Pulmonary artery endothelial cell (primary cell): ENCODE results near the gene NISCH. TPM values are rescaled to one million over a fixed set of nuclear protein-coding genes. Genes with fewer than 3 reads are reported as not detected.

Source experiments
- DNase-seq: peaks from one replicate; pipeline ENCODE4 v3.0.0-alpha.2; 2011; ENCODE audit warnings: low read depth, low spot score
- total RNA-seq: library from RNA; depleted of rRNA; stranded (reverse); fragments of >200 nt; gene quantifications from 2 replicates; pipeline ENCODE4 v1.2.3, GENCODE V29; 2014

The NISCH gene
- total RNA-seq, 1 donor from 2014 or later, result 57.2 TPM

DNA sequence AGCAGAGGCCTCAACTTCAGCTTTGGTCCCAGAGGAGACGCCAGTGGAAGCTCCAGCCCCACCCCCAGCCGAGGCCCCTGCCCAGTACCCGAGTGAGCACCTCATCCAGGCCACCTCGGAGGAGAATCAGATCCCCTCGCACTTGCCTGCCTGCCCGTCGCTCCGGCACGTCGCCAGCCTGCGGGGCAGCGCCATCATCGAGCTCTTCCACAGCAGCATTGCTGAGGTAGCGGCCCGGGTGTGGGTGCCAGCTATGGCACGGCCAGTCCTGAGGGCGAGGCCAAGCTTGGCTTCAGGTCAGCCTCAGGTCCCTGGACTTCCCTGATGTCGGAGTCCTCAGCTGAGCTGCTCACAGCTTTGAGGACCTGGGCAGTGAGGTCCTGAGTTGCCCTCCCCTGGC, 34.0 kb downstream of the NISCH start:
- DNase-seq, result no peak

DNA sequence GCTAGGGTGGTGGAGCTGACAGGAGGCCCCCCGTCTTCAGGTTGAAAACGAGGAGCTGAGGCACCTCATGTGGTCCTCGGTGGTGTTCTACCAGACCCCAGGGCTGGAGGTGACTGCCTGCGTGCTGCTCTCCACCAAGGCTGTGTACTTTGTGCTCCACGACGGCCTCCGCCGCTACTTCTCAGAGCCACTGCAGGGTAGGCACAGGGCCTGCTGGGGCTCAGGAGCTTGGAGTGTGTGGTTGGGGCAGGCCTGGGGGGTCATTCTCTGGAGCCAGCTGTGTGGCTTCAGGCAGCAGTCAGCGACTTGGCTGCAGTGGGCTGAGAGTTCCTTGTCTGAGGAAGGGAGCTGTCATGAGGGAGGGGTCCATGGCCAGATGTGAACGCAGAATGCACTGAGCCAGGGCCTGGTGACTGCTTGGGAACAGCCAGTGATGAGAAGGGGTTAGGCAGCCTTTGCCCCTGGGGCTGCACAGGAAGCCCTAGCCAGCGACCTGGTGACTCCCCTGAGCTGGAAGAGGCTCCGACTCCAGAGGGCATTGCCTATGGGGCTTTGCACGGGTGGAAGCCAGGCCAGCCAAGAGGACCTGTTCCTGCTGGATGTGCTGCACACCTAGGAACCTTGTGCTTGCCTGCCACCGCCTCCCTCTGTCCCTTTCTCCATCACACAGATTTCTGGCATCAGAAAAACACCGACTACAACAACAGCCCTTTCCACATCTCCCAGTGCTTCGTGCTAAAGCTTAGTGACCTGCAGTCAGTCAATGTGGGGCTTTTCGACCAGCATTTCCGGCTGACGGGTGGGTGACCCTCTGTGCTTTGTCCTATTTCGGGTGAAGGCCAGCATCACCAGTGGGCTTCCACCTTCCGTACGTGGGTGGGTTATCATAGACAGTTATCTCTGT, 34.9 kb downstream of the NISCH start:
- DNase-seq, result no peak

GRCh38 chr3:52490939-52491526, 35.6 kb downstream of the NISCH start:
- peak; percentile 81 for DNase-seq

DNA sequence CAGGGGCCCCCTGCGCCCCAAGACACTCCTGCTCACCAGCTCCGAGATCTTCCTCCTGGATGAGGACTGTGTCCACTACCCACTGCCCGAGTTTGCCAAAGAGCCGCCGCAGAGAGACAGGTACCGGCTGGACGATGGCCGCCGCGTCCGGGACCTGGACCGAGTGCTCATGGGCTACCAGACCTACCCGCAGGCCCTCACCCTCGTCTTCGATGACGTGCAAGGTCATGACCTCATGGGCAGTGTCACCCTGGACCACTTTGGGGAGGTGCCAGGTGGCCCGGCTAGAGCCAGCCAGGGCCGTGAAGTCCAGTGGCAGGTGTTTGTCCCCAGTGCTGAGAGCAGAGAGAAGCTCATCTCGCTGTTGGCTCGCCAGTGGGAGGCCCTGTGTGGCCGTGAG, 36.7 kb downstream of the NISCH start:
- no peak for DNase-seq

DNA sequence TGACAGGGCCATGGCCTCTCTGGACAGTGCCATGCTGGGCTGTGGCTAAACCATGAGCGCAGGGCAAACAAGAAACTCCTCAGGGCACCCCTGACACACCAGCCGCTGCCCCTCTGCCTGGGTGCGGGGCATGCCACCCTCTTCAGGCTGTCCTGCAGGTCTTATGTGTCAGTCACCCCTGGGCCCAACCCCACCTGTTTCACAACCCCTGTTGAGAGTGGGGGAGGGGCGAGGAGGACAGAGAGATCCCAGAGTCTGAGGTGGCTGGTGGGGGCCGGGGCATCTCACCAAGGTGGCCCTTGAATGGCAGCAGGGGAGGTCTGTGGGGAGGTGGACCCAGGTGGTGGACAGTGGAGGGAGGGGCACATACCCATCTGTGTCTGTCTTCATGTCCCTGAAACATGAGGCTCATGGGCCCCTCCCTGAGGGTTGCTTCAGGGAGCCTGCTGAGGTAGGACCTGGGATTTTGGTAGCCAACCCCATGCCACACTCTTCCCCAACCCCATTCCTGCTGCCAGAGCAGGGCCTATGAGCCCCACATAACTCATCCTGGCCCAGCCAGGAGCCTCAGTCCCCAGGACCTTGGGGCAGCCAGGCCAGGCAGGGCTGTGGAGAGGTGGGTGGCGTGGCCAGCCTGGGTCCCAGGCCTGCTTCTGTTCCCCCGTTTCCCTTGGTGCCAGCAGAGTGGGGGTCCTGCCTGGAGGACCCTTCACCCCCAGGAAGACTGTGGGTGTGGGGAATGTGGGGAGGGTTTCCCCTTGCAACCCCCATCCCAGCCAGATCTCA, 38.0 kb downstream of the NISCH start:
- no peak for DNase-seq

DNA sequence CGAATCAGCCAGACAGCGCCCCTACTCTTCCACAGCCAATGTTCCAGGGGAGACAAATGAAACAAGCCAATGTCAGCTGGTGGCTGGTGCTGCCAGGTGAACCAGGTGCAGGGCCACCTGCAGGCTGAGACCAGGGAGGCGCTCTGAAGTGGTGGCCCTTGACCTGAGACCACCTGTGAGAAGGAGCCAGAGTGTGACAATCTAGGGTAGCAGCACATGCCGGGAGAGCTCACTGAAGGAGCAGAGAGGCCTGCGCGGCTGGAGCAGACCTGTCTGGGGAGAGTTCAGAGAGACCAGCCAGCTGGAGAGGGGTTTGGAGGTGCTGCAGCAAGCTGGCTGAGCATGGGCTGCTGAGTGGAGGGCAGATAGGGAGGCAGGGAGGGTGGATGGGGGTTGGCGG, 39.0 kb downstream of the NISCH start:
- DNase-seq, result no peak

- DNase-seq, result peak; percentile 86
Measured at GRCh38 chr3:52494886-52495495, 39.6 kb downstream of the NISCH start, which contains the start of gene STAB1. Gene STAB1 (plus strand): TSS chr3:52495338. CDS start chr3:52495414, 76 bp downstream.

DNA sequence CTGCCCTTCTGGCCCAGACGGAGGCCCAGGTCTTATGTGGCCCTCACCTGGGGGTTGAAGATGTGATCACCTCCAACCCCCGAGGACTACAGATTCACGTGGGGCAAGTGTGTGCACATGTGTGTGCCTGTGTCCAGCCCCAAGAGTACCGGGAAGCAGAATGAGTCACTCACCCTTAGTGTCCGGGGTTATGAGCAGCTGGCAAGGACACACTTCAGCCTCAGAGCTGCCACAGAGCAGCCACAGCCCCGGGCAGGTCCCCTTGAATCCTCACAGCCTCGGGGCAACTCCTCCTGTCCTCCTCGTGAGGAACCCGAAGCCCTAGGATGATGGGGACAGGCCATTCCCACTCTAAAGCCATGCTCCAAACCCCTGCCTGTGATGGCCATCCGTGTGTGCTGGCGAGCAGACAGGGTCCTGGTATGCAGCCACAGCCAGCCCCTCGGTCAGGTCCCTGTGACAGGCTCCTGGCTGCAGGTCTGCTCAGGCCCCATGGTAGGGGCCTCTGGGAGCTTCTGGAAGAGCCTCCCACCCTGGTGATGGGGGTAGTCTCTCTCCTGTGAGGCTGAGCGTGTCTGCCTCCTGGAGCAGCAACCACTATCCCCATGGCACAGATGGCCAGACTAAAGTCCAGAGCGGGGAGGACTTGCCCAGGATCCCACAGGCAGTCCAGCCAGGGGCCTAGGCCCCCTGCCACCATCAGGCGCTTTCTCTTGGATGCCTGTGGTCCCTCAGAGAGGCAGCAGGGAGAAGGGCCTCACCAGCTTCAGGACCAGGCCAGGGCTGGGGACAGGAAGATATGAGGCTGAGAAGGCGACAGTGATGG, 40.6 kb downstream of the NISCH start:
- peak; percentile 55 for DNase-seq

GRCh38 chr3:52498137-52499054, 43.0 kb downstream of the NISCH start:
- DNase-seq, result no peak

GRCh38 chr3:52501046-52501445, 45.6 kb downstream of the NISCH start:
- DNase-seq, result no peak

DNA sequence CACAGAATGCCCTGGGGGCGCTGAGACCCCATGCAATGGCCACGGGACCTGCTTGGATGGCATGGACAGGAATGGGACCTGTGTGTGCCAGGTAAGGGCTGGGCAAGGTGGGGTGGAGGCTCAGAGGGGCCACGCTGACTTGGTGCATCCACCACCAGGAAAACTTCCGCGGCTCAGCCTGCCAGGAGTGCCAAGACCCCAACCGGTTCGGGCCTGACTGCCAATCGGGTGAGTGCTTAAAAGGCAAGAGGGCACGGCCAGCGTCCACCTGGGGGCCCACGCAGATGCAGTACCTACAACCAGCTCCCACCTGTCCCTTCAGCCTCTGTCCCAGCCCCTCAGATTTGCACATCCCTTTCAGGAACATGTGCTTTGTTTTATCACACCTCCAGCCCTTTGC, 46.6 kb downstream of the NISCH start:
- no peak for DNase-seq

DNA sequence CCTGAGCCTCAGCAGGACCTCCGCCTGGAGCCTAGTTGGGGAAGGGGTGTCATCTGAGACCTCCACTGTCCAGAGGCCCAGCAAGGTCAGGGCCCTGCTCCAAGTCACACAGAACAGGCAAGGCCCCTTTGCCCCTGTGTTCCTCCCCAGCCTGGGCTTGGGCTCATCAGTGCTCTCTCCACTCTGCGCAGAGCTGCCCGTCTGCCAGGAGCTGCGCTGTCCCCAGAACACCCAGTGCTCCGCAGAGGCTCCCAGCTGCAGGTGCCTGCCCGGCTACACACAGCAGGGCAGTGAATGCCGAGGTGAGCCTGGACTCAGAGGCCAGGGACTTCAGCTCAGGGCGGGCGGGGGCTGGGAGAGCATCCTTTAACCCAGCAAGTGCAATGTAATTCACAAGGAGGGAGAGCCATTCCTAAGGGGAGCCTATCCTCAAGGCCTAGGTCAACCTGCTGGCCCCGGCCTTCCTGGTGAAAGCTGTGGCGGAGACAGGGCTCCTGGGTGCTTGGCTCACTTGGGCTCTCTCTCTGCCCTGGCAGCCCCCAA, 47.5 kb downstream of the NISCH start:
- DNase-seq, result no peak

DNA sequence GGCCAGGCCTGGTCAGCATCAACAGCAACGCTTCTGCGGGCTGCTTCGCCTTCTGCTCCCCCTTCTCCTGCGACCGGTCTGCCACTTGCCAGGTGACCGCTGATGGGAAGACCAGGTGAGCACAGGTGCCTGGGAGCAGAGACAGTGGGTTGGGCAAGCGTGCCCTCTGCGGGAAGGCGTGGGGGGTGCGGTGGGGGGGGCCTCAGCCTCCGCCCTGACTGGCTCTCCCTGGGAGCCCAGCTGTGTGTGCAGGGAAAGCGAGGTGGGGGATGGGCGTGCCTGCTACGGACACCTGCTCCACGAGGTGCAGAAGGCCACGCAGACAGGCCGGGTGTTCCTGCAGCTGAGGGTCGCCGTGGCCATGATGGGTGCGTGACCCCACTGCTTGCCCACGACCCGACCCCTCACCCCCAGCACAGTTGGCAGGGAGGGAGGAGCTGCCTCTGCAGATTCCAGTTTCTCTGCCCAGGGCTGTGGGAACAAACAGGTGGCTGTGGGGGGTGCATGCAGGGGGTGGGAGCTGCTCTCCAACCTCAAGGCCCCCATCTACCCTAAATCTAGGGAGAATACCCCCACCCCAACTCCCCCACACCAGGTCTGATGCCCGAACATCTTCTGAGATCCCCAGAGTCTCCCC, 48.5 kb downstream of the NISCH start:
- DNase-seq, result no peak

DNA sequence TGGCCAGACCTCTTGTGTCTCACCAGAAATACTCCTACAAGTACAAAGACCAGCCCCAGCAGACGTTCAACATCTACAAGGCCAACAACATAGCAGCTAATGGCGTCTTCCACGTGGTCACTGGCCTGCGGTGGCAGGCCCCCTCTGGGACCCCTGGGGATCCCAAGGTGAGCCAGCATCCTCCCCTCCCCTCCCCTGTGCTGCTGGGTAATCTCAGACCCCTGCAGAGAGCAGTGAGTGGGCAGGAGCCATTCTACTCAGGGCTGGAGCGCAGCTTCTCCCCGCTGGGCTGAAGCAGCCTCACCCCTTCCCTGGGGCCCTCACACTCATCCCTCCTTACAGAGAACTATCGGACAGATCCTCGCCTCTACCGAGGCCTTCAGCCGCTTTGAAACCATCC, 49.6 kb downstream of the NISCH start:
- no peak for DNase-seq

GRCh38 chr3:52506266-52506966, 51.0 kb downstream of the NISCH start:
- DNase-seq, result no peak

DNA sequence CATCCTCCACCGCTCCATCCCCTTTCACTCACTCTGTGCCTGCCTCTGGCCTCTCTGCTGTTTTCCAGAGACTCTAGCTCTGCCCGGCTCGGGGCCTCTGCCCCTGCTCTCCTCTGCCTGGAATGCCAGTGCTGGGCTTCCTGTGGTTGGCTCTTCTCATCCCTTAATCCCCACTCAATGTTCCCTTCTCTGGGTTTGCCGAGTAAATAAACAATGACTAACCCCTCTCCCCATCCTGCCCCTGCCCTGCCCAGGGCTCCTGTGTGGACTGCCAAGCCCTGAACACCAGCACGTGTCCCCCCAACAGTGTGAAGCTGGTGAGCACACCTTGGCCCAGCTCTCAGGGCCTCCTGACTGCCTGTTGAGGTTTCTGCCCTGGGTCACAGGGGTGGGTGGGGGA, 52.0 kb downstream of the NISCH start:
- no peak for DNase-seq

- no peak for DNase-seq
Measured at GRCh38 chr3:52509753-52510328, 54.4 kb downstream of the NISCH start.

DNA sequence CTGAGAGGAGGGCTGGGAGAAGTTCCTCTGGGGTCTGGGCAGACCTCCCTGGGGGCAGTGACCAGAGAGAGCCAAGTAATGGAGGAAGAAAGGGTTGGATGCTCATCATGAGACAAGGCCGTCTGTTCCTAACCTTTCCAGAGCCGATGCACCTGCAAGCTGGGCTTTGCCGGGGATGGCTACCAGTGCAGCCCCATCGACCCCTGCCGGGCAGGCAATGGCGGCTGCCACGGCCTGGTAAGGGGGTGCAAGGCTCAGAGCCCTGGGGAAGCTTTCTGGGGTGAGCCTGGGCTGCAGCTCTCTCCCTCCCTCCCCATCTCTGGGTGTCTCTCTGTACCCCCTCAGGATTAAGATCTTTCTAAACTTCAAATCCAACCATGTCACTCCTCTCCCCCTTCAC, 56.1 kb downstream of the NISCH start:
- no peak for DNase-seq
